Measurements from ENCODE around the gene KHNYN.

Gene KHNYN

DNA sequence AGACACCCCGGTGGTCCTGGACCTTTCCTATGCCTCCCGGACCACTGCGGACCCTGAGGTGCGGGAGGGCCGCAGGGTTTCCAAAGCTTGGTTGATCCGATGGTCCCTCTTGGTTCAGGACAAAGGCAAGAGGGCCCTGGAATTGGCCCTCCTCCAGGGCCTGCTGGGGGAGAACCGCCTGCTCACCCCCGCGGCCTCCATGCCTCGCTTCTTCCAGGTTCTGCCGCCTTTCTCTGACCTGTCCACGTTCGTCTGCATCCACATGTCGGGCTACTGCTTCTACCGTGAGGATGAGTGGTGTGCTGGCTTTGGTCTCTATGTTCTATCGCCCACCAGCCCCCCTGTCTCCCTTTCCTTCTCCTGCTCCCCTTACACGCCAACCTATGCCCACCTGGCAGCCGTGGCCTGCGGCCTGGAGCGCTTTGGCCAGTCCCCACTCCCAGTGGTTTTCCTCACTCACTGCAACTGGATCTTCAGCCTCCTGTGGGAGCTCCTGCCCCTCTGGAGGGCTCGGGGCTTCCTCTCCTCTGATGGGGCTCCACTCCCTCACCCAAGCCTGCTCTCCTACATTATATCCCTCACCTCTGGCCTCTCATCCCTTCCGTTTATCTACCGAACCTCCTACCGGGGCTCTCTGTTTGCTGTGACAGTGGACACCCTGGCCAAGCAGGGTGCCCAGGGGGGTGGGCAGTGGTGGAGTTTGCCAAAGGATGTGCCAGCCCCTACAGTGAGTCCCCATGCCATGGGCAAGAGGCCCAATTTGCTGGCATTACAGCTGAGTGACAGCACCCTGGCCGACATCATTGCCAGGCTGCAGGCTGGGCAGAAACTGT, 14.1 kb upstream of the KHNYN start:
- no peaks in the 10 kb centered on the region for H3K4me1 ChIP-seq (ENCODE audit: control insufficient read depth, insufficient read depth, low read length)
- H3K9me3 ChIP-seq (ENCODE audit: control insufficient read depth, insufficient read depth, low read depth, low read length): no peaks in the 10 kb centered on the region
- H3K27ac ChIP-seq (ENCODE audit: low read depth, low read length): no peak overlapping the region
- H3K36me3 ChIP-seq (ENCODE audit: control insufficient read depth, insufficient read depth, low read length): peaks cover 15% of the 10 kb centered on the region
- H3K4me3 ChIP-seq (ENCODE audit: low read depth, low read length): no peak overlapping the region
- H3K9ac ChIP-seq (ENCODE audit: low read length): no peak overlapping the region
- peaks cover 11% of the 10 kb centered on the region; the same call in 1 of the 2 replicates for H3K27me3 ChIP-seq (ENCODE audit: control insufficient read depth, insufficient read depth, low read length)

DNA sequence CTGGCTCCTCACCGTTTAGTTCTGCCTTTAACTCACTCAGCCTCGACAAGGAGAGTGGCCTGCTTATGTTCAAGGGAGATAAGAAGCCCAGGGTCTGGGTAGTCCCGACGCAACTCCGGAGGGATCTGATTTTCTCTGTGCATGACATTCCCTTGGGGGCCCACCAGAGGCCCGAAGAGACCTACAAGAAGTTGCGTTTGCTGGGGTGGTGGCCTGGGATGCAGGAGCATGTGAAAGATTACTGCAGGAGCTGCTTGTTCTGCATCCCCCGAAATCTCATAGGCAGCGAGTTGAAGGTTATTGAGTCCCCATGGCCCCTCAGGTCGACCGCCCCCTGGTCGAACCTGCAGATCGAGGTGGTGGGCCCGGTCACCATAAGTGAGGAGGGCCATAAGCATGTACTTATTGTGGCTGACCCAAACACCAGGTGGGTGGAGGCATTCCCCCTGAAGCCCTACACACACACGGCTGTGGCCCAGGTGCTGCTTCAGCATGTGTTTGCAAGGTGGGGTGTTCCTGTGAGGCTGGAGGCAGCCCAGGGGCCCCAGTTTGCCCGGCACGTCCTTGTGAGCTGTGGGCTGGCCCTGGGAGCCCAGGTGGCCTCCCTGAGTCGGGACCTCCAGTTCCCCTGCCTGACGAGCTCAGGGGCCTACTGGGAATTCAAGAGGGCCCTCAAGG, 13.4 kb upstream of the KHNYN start:
- H3K9ac ChIP-seq (ENCODE audit: low read length): no peak overlapping the region

DNA sequence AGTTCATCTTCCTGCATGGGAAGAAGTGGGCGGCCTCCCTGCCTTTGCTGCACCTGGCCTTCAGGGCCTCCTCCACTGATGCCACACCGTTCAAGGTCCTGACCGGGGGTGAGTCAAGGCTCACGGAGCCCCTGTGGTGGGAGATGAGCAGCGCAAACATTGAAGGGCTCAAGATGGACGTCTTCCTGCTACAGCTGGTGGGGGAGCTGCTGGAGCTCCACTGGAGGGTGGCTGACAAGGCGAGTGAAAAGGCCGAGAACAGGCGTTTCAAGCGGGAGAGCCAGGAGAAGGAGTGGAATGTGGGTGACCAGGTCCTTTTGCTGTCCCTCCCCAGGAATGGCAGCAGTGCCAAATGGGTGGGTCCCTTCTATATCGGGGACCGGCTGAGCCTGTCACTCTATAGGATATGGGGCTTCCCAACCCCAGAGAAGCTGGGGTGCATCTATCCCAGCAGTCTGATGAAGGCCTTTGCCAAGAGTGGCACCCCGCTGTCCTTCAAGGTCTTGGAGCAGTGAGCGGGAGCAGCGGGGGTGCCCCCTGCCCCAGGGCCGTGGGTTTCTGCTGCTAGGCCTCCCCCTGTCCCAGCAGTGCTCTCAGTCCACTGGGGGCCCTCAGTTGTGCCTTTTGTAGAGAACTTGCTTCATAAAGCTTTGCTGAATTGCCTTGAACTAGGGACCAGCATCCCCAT, 12.7 kb upstream of the KHNYN start:
- Histone ChIP-seq H3K36me3 (ENCODE audit: control insufficient read depth, insufficient read depth, low read length) (peaks cover 15% of the 10 kb centered on the region), H3K4me1 (ENCODE audit: control insufficient read depth, insufficient read depth, low read length) (no peaks in the 10 kb centered on the region), H3K9me3 (ENCODE audit: control insufficient read depth, insufficient read depth, low read depth, low read length) (no peaks in the 10 kb centered on the region), H3K27me3 (ENCODE audit: control insufficient read depth, insufficient read depth, low read length) (peaks cover 11% of the 10 kb centered on the region; the same call in 1 of the 2 replicates), H3K27ac (ENCODE audit: low read depth, low read length) (no peak overlapping the region), H3K9ac (ENCODE audit: low read length) (no peak overlapping the region), H3K4me3 (ENCODE audit: low read depth, low read length) (no peak overlapping the region)

More for the DNA sequence above, 13.4 kb upstream of the KHNYN start:
- Histone ChIP-seq H3K27me3 (ENCODE audit: control insufficient read depth, insufficient read depth, low read length) (peaks cover 11% of the 10 kb centered on the region; the same call in 1 of the 2 replicates), H3K4me3 (ENCODE audit: low read depth, low read length) (no peak overlapping the region), H3K27ac (ENCODE audit: low read depth, low read length) (no peak overlapping the region), H3K9me3 (ENCODE audit: control insufficient read depth, insufficient read depth, low read depth, low read length) (no peaks in the 10 kb centered on the region), H3K4me1 (ENCODE audit: control insufficient read depth, insufficient read depth, low read length) (no peaks in the 10 kb centered on the region), H3K36me3 (ENCODE audit: control insufficient read depth, insufficient read depth, low read length) (peaks cover 15% of the 10 kb centered on the region)

DNA sequence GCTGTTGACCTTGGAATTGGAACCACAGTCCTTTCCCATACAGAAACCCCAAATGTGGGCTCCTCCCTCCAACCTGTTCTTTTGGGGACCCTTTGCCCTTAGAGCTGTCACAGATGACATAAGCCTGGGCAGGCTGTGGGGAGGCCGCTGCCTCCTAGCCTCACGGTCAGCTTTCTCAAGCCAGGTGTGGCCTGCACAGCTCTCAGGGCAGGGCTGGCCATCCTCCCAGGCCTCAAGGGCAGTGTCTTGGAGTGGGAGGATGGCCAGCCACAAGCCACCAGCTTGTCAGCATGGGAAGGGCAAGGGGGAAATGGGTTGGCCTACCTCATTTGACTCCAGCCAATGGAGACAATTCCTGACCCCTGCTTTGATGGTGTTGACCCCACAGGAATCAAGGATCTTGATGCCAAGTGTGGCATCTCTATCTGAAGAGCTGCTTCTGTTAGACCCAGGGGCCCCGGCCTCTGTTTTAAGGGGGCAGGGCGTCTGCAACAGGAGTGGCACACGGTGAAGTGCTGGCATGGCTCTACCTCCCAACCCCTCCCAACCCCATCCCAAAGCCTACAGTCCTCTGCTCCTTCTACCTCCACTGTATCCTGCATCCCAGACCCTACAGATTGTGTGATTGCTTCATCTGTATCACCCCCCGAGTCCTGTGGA, 11.8 kb upstream of the KHNYN start:
- peaks cover 10% of the 10 kb centered on the region for H3K36me3 ChIP-seq (ENCODE audit: control insufficient read depth, insufficient read depth, low read length)
- H3K27me3 ChIP-seq (ENCODE audit: control insufficient read depth, insufficient read depth, low read length): peaks cover 15% of the 10 kb centered on the region
- no peaks in the 10 kb centered on the region for H3K4me1 ChIP-seq (ENCODE audit: control insufficient read depth, insufficient read depth, low read length)
- no peak overlapping the region for H3K27ac ChIP-seq (ENCODE audit: low read depth, low read length)
- H3K9me3 ChIP-seq (ENCODE audit: control insufficient read depth, insufficient read depth, low read depth, low read length): no peaks in the 10 kb centered on the region
- H3K9ac ChIP-seq (ENCODE audit: low read length): no peak overlapping the region
- no peak overlapping the region for H3K4me3 ChIP-seq (ENCODE audit: low read depth, low read length)

DNA sequence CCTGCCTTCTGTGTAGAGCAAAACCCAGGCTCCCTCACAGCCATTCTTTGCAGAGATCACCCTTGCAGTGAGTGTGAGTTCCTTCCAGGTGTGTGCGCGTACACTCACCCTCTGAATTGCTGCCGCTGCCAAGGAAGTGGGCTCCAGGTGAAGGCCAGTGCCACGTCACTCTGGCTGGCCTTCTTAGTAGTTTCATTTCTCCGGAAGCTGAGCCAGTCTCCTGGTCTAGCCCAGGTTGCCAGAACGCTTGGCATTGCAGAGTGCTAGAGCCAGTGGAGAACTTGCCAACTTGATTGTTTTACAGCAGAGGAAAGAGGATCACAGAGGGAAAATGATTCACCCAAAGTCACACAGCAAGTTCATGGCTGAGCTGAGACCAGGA, 11.3 kb upstream of the KHNYN start:
- no peaks in the 10 kb centered on the region for H3K4me1 ChIP-seq (ENCODE audit: control insufficient read depth, insufficient read depth, low read length)
- no peak overlapping the region for H3K27ac ChIP-seq (ENCODE audit: low read depth, low read length)
- H3K9me3 ChIP-seq (ENCODE audit: control insufficient read depth, insufficient read depth, low read depth, low read length): no peaks in the 10 kb centered on the region
- peaks cover 20% of the 10 kb centered on the region for H3K27me3 ChIP-seq (ENCODE audit: control insufficient read depth, insufficient read depth, low read length)
- no peak overlapping the region for H3K9ac ChIP-seq (ENCODE audit: low read length)
- H3K36me3 ChIP-seq (ENCODE audit: control insufficient read depth, insufficient read depth, low read length): peaks cover 9% of the 10 kb centered on the region
- no peak overlapping the region for H3K4me3 ChIP-seq (ENCODE audit: low read depth, low read length)

DNA sequence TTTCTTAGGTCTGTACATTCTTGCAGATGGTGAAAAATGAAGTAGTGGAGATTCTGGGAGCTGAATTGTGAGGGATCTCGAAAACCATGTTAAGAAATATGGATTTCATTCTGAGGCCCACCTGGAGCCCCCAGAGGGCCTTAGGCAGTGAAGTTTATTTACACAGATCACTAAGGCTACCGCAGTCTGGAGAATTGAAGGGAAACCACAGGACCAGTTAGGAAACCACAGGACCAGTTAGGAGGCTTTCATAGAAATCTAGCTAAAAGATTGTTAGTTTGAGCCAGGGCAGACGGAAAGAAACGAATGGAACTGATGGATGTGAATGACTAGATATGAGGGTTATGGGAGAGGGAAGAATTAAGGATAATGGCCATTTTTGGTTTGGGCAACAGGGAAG, 7.5 kb upstream of the KHNYN start:
- Histone ChIP-seq H3K36me3 (ENCODE audit: control insufficient read depth, insufficient read depth, low read length) (no peaks in the 10 kb centered on the region), H3K9me3 (ENCODE audit: control insufficient read depth, insufficient read depth, low read depth, low read length) (no peaks in the 10 kb centered on the region), H3K27ac (ENCODE audit: low read depth, low read length) (no peak overlapping the region), H3K9ac (ENCODE audit: low read length) (no peak overlapping the region), H3K4me1 (ENCODE audit: control insufficient read depth, insufficient read depth, low read length) (0 out of 2 replicates have a peak, but pooled peaks cover 5% of the 10 kb centered on the region), H3K27me3 (ENCODE audit: control insufficient read depth, insufficient read depth, low read length) (peaks cover 22% of the 10 kb centered on the region), H3K4me3 (ENCODE audit: low read depth, low read length) (no peak overlapping the region)

DNA sequence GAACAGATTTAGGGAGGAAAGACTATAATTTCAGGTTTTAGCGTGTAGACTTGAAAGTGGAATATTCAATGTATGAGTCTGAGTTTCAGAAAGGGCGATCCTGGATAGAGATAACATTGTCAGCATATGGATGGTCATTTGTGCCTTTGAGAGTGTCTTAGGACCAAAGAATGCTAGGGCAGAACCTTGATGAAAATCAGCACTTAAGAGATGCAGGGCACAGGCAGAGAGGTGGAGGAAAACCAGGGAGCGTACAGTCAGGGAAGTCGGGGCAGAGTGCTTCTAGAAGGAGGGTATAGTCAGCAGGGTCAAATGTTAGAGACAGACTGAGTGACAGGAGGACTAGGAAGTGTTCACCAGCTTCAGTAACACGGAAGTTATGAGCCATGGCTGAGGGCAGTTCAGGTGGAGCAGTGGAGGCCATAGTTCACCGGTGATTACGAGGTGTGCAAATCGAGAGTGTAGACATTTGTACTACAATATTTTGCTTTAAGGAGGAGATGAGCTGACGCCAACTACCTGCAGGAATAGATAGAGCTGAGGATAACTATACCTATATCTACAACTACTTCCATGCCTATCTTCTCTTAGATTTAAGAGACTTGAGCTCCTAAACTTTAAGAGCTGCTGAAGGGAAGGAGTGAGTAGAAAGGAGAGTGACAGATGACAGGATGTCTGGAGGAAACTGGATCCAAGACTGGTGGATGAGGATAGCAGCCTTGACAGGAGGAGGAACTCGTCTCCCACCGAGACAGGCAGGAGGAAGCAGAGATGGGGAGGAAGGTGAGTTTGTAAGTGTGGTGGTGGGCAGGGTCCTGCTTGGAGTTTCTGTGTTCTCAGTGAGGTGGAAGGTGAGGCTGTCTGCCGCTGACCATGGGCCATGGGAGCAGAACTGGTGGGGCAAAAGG, 6.8 kb upstream of the KHNYN start:
- Histone ChIP-seq H3K27me3 (ENCODE audit: control insufficient read depth, insufficient read depth, low read length) (peaks cover 22% of the 10 kb centered on the region), H3K9me3 (ENCODE audit: control insufficient read depth, insufficient read depth, low read depth, low read length) (no peaks in the 10 kb centered on the region), H3K27ac (ENCODE audit: low read depth, low read length) (no peak overlapping the region), H3K9ac (ENCODE audit: low read length) (no peak overlapping the region), H3K4me1 (ENCODE audit: control insufficient read depth, insufficient read depth, low read length) (0 out of 2 replicates have a peak, but pooled peaks cover 5% of the 10 kb centered on the region), H3K36me3 (ENCODE audit: control insufficient read depth, insufficient read depth, low read length) (no peaks in the 10 kb centered on the region), H3K4me3 (ENCODE audit: low read depth, low read length) (no peak overlapping the region)

DNA sequence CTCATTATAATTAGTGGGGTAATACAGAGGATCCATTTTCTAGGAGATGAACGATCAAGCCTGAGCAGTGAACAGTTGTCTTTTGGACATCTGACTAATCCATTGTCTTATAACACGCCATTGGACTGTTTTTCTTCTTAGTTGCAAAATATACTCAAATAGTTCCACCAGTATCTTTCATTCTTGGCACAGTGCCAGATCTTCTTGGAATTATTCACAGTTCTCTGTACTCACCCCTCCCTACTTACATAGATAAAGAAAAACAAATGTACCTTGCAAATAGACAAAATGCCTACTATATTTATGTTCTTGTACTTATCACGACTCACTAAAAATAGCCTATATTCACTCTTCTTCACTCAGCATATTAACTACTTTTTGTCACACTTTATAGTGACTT, 4.0 kb upstream of the KHNYN start:
- Histone ChIP-seq H3K9me3 (ENCODE audit: control insufficient read depth, insufficient read depth, low read depth, low read length) (no peaks in the 10 kb centered on the region), H3K27ac (ENCODE audit: low read depth, low read length) (no peak overlapping the region), H3K36me3 (ENCODE audit: control insufficient read depth, insufficient read depth, low read length) (no peaks in the 10 kb centered on the region), H3K4me3 (ENCODE audit: low read depth, low read length) (no peak overlapping the region), H3K4me1 (ENCODE audit: control insufficient read depth, insufficient read depth, low read length) (peaks cover 12% of the 10 kb centered on the region), H3K27me3 (ENCODE audit: control insufficient read depth, insufficient read depth, low read length) (peaks cover 15% of the 10 kb centered on the region), H3K9ac (ENCODE audit: low read length) (no peak overlapping the region)

DNA sequence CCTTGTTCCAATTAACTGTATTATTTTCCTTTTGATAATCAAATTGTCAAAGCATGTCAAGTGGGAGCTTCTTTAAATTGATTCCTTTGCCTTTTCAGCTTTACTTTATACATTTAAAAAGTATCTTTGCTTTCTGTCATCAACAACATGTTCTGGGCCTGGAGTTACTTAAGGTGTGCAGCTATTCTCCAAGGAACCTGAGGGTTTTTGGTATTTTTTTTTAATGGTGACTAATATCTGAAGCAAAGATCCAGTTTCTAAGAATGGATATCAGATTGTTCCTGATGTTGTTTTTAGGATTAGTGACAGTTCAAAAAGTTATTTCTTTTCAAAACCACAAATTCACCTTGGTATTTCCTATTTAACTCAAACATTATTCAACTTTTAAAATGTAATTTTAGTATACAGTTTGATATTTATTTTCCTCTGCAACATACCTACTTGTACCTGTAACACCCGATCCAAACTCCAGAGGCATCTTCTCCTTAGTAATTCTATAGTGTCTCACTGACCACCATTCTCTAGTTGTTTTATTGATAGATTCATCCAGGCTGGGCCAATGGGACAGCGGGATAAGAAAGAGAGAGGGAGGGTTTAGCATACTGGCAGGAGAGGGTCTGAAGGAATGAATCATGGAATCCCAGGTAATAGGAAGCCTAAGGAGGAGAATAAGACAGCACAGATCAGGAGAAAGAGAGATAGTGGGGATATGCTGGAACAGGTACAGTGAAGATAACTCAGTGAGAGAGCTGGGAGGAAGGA, 3.4 kb upstream of the KHNYN start:
- Histone ChIP-seq H3K36me3 (ENCODE audit: control insufficient read depth, insufficient read depth, low read length) (no peaks in the 10 kb centered on the region), H3K27me3 (ENCODE audit: control insufficient read depth, insufficient read depth, low read length) (peaks cover 15% of the 10 kb centered on the region), H3K4me1 (ENCODE audit: control insufficient read depth, insufficient read depth, low read length) (peaks cover 18% of the 10 kb centered on the region), H3K9ac (ENCODE audit: low read length) (no peak overlapping the region), H3K9me3 (ENCODE audit: control insufficient read depth, insufficient read depth, low read depth, low read length) (no peaks in the 10 kb centered on the region), H3K4me3 (ENCODE audit: low read depth, low read length) (no peak overlapping the region), H3K27ac (ENCODE audit: low read depth, low read length) (no peak overlapping the region)

Measured in HUES6 (cell line).